Measurements from ENCODE around the gene CX3CR1.

Gene CX3CR1

GRCh38 chr3:39291903-39292329, 12.1 kb upstream of the CX3CR1 start:
- DNase-seq = peak; percentile 83

GRCh38 chr3:39290255-39290654, 10.4 kb upstream of the CX3CR1 start:
- no peak for DNase-seq

- no peak for DNase-seq
These were observed 9.3 kb upstream of the CX3CR1 start for GRCh38 chr3:39289107-39289506.

- DNase-seq = peak; percentile 96
These were observed 8.5 kb upstream of the CX3CR1 start for GRCh38 chr3:39288300-39288808.

GRCh38 chr3:39287216-39288164, 7.7 kb upstream of the CX3CR1 start:
- DNase-seq = no peak

GRCh38 chr3:39286771-39287170, 6.9 kb upstream of the CX3CR1 start:
- no peak for DNase-seq

- DNase-seq = no peak
These were observed 5.5 kb upstream of the CX3CR1 start for GRCh38 chr3:39285332-39285731.

- peak; percentile 33 for DNase-seq
These were observed 4.6 kb upstream of the CX3CR1 start for GRCh38 chr3:39284457-39284881.

GRCh38 chr3:39282057-39282456, 2.2 kb upstream of the CX3CR1 start:
- no peak for DNase-seq

GRCh38 chr3:39281533-39281932, 1.7 kb upstream of the CX3CR1 start:
- no peak for DNase-seq

- no peak for DNase-seq
These were observed 735 bp upstream of the CX3CR1 start for GRCh38 chr3:39280571-39280970.

- no peak for DNase-seq
These were observed 1.3 kb downstream of the CX3CR1 start for GRCh38 chr3:39278616-39278935.

- DNase-seq = no peak
These were observed 1.8 kb downstream of the CX3CR1 start for GRCh38 chr3:39277893-39278615.

GRCh38 chr3:39276746-39277145, 3.1 kb downstream of the CX3CR1 start:
- no peak for DNase-seq

- DNase-seq = no peak
These were observed 3.8 kb downstream of the CX3CR1 start for GRCh38 chr3:39275963-39276593.

GRCh38 chr3:39275052-39275451, 4.8 kb downstream of the CX3CR1 start:
- no peak for DNase-seq

GRCh38 chr3:39273119-39273518, 6.7 kb downstream of the CX3CR1 start:
- DNase-seq = no peak

- no peak for DNase-seq
These were observed 7.6 kb downstream of the CX3CR1 start for GRCh38 chr3:39272191-39272590.

GRCh38 chr3:39271363-39271914, 8.4 kb downstream of the CX3CR1 start:
- DNase-seq = peak; percentile 34

- DNase-seq = no peak
These were observed 10.3 kb downstream of the CX3CR1 start for GRCh38 chr3:39269528-39269927.

GRCh38 chr3:39268549-39268900, 11.3 kb downstream of the CX3CR1 start:
- DNase-seq = no peak

- DNase-seq = peak; percentile 76
These were observed 11.9 kb downstream of the CX3CR1 start for GRCh38 chr3:39267631-39268548.

Data from hematopoietic multipotent progenitor cell treated with erythropoietin and hydrocortisone succinate and interleukin-3 and kit ligand, for 4 days (in vitro differentiated cells).